Measurements from ENCODE around the gene ARSB. TPM values are rescaled to one million over a fixed set of nuclear protein-coding genes. Genes with fewer than 3 reads are reported as not detected.
"Not testable (repeated sequence)": the region's sequence is repeated elsewhere in the genome, so short reads cannot be mapped to it uniquely, and the experiment has no call there.

The ARSB gene
- total and polyA plus RNA-seq, 9 of the 15 experiments (the other 6 are each of a cell fraction or from before 2014, with no cell fraction given) = 0.52 to 4.6 (median 2.4) TPM

GRCh38 chr5:78879516-78879915 is 105.6 kb downstream of the ARSB start (continued):
- TF ChIP-seq MAZ (CRISPR knock-in tag; conservative IDR thresholded peaks at IDR 0.05 in 1 of 2, IDR thresholded peaks at IDR 0.05 in 1 of 2) = no peak
- no peak for TF ChIP-seq PYGO2 (tag; IDR thresholded peaks at IDR 0.05)
- no peak for TF ChIP-seq POLR2AphosphoS5 (IDR thresholded peaks at IDR 0.05; ENCODE audit: control insufficient read depth, insufficient read depth, low read depth, low read length)

- H3K9ac ChIP-seq (ENCODE audit: insufficient read depth in 1 of 2, low read depth in 2 of 2, low read length in 2 of 2); intact Hi-C loops (cut with micrococcal nuclease); H3K4me2 ChIP-seq (ENCODE audit: insufficient read depth, low read length); DNase-seq (ENCODE audit: extremely low read depth in 1 of 4, low spot score in 3 of 4); in situ Hi-C loops (cut with MboI); H3K79me2 ChIP-seq (ENCODE audit: control insufficient read depth, insufficient read depth, low read length); H3K27ac ChIP-seq (ENCODE audit: extremely low read depth, low read depth, low read length); H3K27me3 ChIP-seq (ENCODE audit: control insufficient read depth in 2 of 2, insufficient read depth in 2 of 2, low read length in 2 of 2); H3K4me3 ChIP-seq; H4K20me1 ChIP-seq (replicated peaks; ENCODE audit: control insufficient read depth, insufficient read depth, low read length); FAIRE-seq; BruUV-seq (replicated peaks); CTCF ChIA-PET (ENCODE audit: low intra/inter-chr PET ratio); H3K9me1 ChIP-seq (ENCODE audit: control insufficient read depth, insufficient read depth, low read length); H3K4me1 ChIP-seq (replicated peaks in 1 of 2; ENCODE audit: control insufficient read depth in 2 of 2, insufficient read depth in 2 of 2, low read length in 2 of 2); ATAC-seq; H3K9me3 ChIP-seq (replicated peaks; ENCODE audit: control insufficient read depth, insufficient read depth, low read depth, low read length); H2AFZ ChIP-seq (ENCODE audit: low read depth, low read length); H3K36me3 ChIP-seq (ENCODE audit: control insufficient read depth, insufficient read depth, low read length); POLR2A ChIA-PET: not testable (repeated sequence)
- TF ChIP-seq ZNF431 (CRISPR knock-in tag; IDR thresholded peaks at IDR 0.05) (peak; percentile 92), ZNF766 (CRISPR knock-in tag; conservative IDR thresholded peaks at IDR 0.05) (0 out of 2 replicates have a peak, but pooled peaks have one; percentile 45)
- 5% methylated on average over 2 of the region's 2 CpGs for WGBS (ENCODE audit: insufficient coverage, low coverage, missing lambda C conversion rate)
Measured at GRCh38 chr5:78866076-78866475, 119.0 kb downstream of the ARSB start.

Data from K562 (cell line).